ENCODE measurements around the gene LRIG2. TPM values are rescaled to one million over a fixed set of nuclear protein-coding genes. Genes with fewer than 3 reads are reported as not detected.

LRIG2 gene
- total and polyA plus RNA-seq, 2 of the 4 experiments (the other 2 are of a cell fraction), result 4.3 to 9.0 TPM

GRCh38 chr1:113027449-113027848, 45.5 kb upstream of the LRIG2 start:
- DNase-seq (no peak), ATAC-seq (ENCODE audit: low read depth) (no peak)
- Histone ChIP-seq H3K4ac (ENCODE audit: low read depth, low read length) (no peak overlapping the region), H2BK5ac (ENCODE audit: low read depth, low read length, poor library complexity, severe bottlenecking) (no peak overlapping the region), H2AK9ac (replicated peaks; ENCODE audit: low read depth, low read length, poor library complexity) (no peak overlapping the region), H4K8ac (ENCODE audit: low read depth in 2 of 2, low read length in 2 of 2) (no peak overlapping the region), H2BK120ac (ENCODE audit: low read depth, low read length) (no peak overlapping the region), H3K9me1 (ENCODE audit: insufficient read depth, low read length) (no peaks in the 10 kb centered on the region), H3K56ac (ENCODE audit: extremely low read depth, insufficient read depth, low read length) (no peak overlapping the region), H3K9ac (ENCODE audit: low read depth, low read length) (no peak overlapping the region), H3K79me1 (ENCODE audit: low read depth in 1 of 2, low read length in 2 of 2) (no peaks in the 10 kb centered on the region), H3K9me3 (ENCODE audit: control insufficient read depth, insufficient read depth, low read length) (no peaks in the 10 kb centered on the region), H3K18ac (ENCODE audit: low read depth, low read length) (no peak overlapping the region), H3K14ac (replicated peaks; ENCODE audit: low read depth, low read length) (no peak overlapping the region), H2AFZ (replicated peaks; ENCODE audit: low read length, poor library complexity) (no peak overlapping the region), H3K36me3 (ENCODE audit: control insufficient read depth, insufficient read depth, low read length) (no peaks in the 10 kb centered on the region), H3K27me3 (ENCODE audit: control insufficient read depth, insufficient read depth, low read length) (no peaks in the 10 kb centered on the region), H2BK15ac (ENCODE audit: low read depth, low read length) (no peak overlapping the region), H4K5ac (ENCODE audit: low read depth, low read length) (no peak overlapping the region), H4K20me1 (ENCODE audit: insufficient read depth, low read length) (no peaks in the 10 kb centered on the region), H4K91ac (ENCODE audit: insufficient read depth, low read depth, low read length) (no peak overlapping the region), H2BK20ac (ENCODE audit: low read depth, low read length) (no peak overlapping the region), H3K4me2 (ENCODE audit: low read depth, low read length) (no peak overlapping the region), H3K27ac (ENCODE audit: insufficient read depth, low read length) (no peak overlapping the region), H3K4me3 (ENCODE audit: insufficient read depth, low read depth, low read length) (no peak overlapping the region), H3K4me1 (ENCODE audit: control insufficient read depth, insufficient read depth, low read length) (no peaks in the 10 kb centered on the region), H3K23ac (ENCODE audit: low read depth, low read length) (no peak overlapping the region), H2AK5ac (ENCODE audit: low read depth, low read length) (no peak overlapping the region)
- POLR2A ChIA-PET (ENCODE audit: unreplicated experiment), result no interaction called here
- dilution Hi-C loops (cut with HindIII; ENCODE audit: low sequenced_read_pairs, unreplicated experiment) (no loop called here), intact Hi-C loops (cut with micrococcal nuclease) (no loop called here), in situ Hi-C loops (cut with MboI; ENCODE audit: low sequenced_read_pairs) (no loop called here)
- BruUV-seq (replicated peaks), result no TSS peak
- CTCF ChIA-PET, result interaction anchor here (0.7 kb wide), 1 partner anchor 15 kb away, joined by 3 read pairs; no protein-coding TSS in a partner anchor
- TF ChIP-seq FOS (IDR thresholded peaks at IDR 0.05; ENCODE audit: low read depth, low read length) (no peak), CEBPB (IDR thresholded peaks at IDR 0.05; ENCODE audit: low read depth, low read length) (no peak), USF2 (IDR thresholded peaks at IDR 0.05; ENCODE audit: low read depth, low read length) (no peak), MXI1 (IDR thresholded peaks at IDR 0.05; ENCODE audit: borderline replicate concordance, low read depth, low read length) (no peak), SMC3 (IDR thresholded peaks at IDR 0.05; ENCODE audit: low read depth, low read length) (no peak), RFX5 (IDR thresholded peaks at IDR 0.05; ENCODE audit: low read depth, low read length) (no peak), CTCF (conservative IDR thresholded peaks at IDR 0.05; ENCODE audit: low read depth, low read length) (no peak), MAFK (IDR thresholded peaks at IDR 0.05; ENCODE audit: low read depth, low read length) (no peak), BHLHE40 (IDR thresholded peaks at IDR 0.05; ENCODE audit: low read depth, low read length) (no peak), RAD21 (IDR thresholded peaks at IDR 0.05; ENCODE audit: low read length) (no peak), ELK1 (IDR thresholded peaks at IDR 0.05; ENCODE audit: borderline replicate concordance, low read depth, low read length) (no peak), RCOR1 (IDR thresholded peaks at IDR 0.05; ENCODE audit: insufficient replicate concordance, low read length) (no peak), CHD1 (IDR thresholded peaks at IDR 0.05; ENCODE audit: low read depth, low read length) (no peak), MAZ (IDR thresholded peaks at IDR 0.05; ENCODE audit: borderline replicate concordance, low read depth, low read length) (no peak)

All from IMR-90 (cell line).